T-helper 17 cell (primary cell): Measurements from ENCODE around the gene RUNX2. TPM values are rescaled to one million over a fixed set of nuclear protein-coding genes. Genes with fewer than 3 reads are reported as not detected.
"Not testable (repeated sequence)": the region's sequence is repeated elsewhere in the genome, so short reads cannot be mapped to it uniquely, and the experiment has no call there.

ENCODE experiments used
- ATAC-seq: fragments of 150-1000 bp; cut with Tn5 transposase; 2 replicates; pipeline ENCODE4 v1.10.0; 2021; ENCODE audit warnings: mild to moderate bottlenecking, moderate library complexity
- DNase-seq, 3 donors: peaks; one replicate each; pipeline versions ENCODE4 v3.0.0 to v3.0.0-alpha.2; 2020 to 2021
- H3K9me3 ChIP-seq: one replicate; pipeline ENCODE4 v1.7.0; 2013; ENCODE audit warnings: low read length, mild to moderate bottlenecking; ENCODE audit not compliant: control insufficient read depth, poor library complexity, severe bottlenecking
- H3K27ac Mint-ChIP-seq: one replicate; pipeline ENCODE4 v1.8.0; 2022; ENCODE audit warnings: mild to moderate bottlenecking, moderate library complexity, mixed read lengths
- H3K27me3 Mint-ChIP-seq: one replicate; pipeline ENCODE4 v1.8.0; 2022; ENCODE audit warnings: mixed read lengths
- H3K36me3 Mint-ChIP-seq: one replicate; pipeline ENCODE4 v1.8.0; 2022; ENCODE audit warnings: low read depth, mixed read lengths
- H3K4me1 Mint-ChIP-seq: one replicate; pipeline ENCODE4 v1.8.0; 2022; ENCODE audit warnings: mild to moderate bottlenecking, mixed read lengths
- H3K4me3 Mint-ChIP-seq: one replicate; pipeline ENCODE4 v1.8.0; 2022; ENCODE audit warnings: mild to moderate bottlenecking, moderate library complexity, mixed read lengths
- total RNA-seq, 4 donors: library from RNA in 2 of 4; stranded (reverse) in 2 of 4; gene quantifications; one replicate each; pipeline ENCODE4 v1.2.3 and lab custom pipeline; 2022 to 2026

Gene RUNX2
- total RNA-seq, 2 donors from 2014 or later = 47.6 to 50.8 TPM

DNA sequence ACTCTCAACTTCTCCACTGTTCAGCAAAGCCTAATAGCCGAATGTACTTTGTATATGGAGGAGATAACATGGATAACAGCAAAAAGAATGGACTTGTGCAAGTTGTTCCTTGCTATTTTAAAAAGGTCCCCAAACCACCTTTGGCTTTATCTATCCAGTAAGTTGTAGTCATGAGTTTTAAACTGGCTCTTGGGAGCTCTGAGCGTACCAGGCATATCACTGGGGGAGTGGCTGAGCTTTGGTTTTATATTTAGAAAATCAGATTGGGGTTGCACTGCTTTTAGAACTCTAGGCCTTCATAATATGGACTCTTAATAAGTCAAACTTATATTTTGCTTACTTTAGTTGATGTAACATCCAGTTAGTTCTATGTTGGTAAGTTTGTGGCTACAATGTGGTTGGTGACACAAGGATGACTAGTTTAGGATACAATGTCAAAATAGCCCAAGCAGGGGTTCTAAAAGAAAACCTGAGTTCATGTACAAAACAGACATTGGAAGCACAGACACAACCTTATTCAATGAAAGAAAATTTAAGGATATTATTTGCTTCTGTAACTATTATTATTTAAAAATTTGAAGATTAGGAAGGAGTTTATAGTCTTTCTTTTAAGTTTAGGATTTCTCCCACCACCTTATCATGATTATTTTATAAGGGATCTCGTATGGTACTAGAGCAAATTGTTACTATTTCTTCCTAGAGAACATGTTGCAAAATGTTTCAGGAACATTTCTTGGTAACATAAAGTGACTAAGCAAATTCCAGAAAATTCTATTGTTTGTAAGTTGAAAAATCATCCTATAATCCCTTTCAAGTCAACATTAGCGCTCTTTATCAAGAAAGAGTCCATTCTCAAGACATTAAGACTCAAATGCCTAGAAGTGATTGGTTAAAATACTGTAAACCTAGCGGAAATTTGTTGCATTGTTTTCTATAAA is 215.4 kb downstream of the RUNX2 start:
- ATAC-seq (no peak), DNase-seq (no peak)
- H3K9me3 ChIP-seq = no peaks in the 10 kb centered on the region
- H3K36me3 Mint-ChIP-seq = peaks cover 14% of the 10 kb centered on the region
- no peak overlapping the region for H3K27ac Mint-ChIP-seq
- H3K27me3 Mint-ChIP-seq = no peaks in the 10 kb centered on the region
- no peak overlapping the region for H3K4me3 Mint-ChIP-seq
- peaks cover 17% of the 10 kb centered on the region for H3K4me1 Mint-ChIP-seq

DNA sequence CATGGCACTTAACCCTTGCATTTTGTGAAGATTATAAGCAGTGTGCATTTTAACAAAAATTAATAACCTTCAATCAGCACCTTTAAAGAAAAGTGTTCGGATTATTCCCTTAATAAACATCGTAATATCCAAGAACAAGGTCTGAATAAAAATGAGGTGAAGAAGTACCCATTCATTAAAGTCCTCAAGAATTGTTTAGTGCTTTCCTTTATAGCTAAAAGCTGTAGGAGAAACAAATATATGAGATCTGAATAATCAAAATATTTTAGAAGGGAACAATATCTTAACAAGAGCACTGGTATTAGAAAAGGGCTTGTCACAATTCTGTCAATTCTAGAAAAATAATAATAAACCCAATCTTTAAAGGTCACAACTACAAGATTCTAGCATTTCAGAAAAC is 217.3 kb downstream of the RUNX2 start:
- peaks cover 7% of the 10 kb centered on the region for H3K4me1 Mint-ChIP-seq
- H3K4me3 Mint-ChIP-seq = no peak overlapping the region
- H3K36me3 Mint-ChIP-seq = peaks cover 9% of the 10 kb centered on the region
- no peaks in the 10 kb centered on the region for H3K9me3 ChIP-seq
- no peaks in the 10 kb centered on the region for H3K27me3 Mint-ChIP-seq
- ATAC-seq = no peak
- no peak overlapping the region for H3K27ac Mint-ChIP-seq
- no peak for DNase-seq

- ATAC-seq = peak; percentile 41
- Mint-ChIP-seq H3K4me1 (peaks cover 19% of the 10 kb centered on the region), H3K27ac (no peak overlapping the region), H3K27me3 (no peaks in the 10 kb centered on the region), H3K4me3 (no peak overlapping the region), H3K36me3 (peaks cover 11% of the 10 kb centered on the region)
- no peaks in the 10 kb centered on the region for H3K9me3 ChIP-seq
- no peak for DNase-seq
These were observed 220.8 kb downstream of the RUNX2 start for GRCh38 chr6:45548657-45549515.

GRCh38 chr6:45552536-45552935 is 224.4 kb downstream of the RUNX2 start:
- DNase-seq (no peak), ATAC-seq (no peak)
- Mint-ChIP-seq H3K36me3 (peaks cover 7% of the 10 kb centered on the region), H3K4me1 (peaks cover 34% of the 10 kb centered on the region), H3K27ac (peak overlapping the region; percentile 19), H3K27me3 (no peaks in the 10 kb centered on the region), H3K4me3 (no peak overlapping the region)
- H3K9me3 ChIP-seq = no peaks in the 10 kb centered on the region

DNA sequence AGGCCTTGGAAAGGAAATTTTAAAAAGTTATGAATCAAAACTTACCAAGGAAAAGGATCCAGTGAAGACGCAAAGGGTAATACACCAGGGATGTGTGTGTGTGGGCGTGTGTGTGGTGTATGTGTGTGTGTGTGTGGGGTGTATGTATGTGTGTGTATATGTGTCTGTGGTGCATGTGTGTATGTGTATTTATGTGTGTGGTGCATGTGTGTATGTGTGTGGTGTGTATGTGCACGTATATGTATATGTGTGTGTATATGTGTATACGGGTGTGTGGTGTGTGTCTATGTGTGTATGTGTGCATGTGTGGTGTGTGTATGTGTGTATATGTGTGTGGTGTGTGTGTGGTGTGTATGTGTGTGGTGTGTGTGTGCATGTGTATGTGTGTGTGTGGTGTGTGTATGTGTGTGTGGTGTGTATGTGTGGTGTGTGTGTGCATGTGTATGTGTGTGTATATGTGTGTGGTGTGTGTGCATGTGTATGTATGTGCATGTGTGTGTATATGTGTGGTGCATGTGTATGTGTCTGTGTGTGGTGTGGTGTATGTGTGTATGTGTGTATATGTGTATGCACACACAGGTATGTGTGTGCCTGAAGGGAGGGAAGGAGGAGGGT is 225.7 kb downstream of the RUNX2 start:
- DNase-seq = no peak
- no peaks in the 10 kb centered on the region for H3K27me3 Mint-ChIP-seq
- peaks cover 5% of the 10 kb centered on the region for H3K36me3 Mint-ChIP-seq
- ATAC-seq = no peak
- H3K4me1 Mint-ChIP-seq = peaks cover 29% of the 10 kb centered on the region
- H3K27ac Mint-ChIP-seq = peak overlapping the region; percentile 12
- H3K4me3 Mint-ChIP-seq = no peak overlapping the region
- no peaks in the 10 kb centered on the region for H3K9me3 ChIP-seq

DNA sequence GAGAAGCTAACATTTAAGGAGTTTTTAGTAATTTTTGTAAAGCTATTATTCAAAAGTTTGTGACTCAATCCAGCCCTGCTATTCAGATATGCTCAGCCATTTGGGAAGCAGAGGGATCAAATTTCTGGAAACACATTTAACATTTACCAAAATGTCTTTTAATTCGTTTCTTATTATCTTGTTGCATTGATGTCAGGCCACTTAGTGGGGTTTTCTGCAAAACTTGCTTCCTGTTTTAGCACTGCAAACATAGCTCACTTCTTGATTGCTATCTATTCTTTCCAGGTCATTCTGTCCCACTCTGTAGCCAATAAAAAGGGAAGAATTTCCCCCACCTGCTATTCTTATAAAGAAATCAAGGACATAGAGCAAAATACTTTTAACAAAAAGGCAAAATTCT is 226.5 kb downstream of the RUNX2 start:
- H3K9me3 ChIP-seq = no peaks in the 10 kb centered on the region
- Mint-ChIP-seq H3K36me3 (peaks cover 5% of the 10 kb centered on the region), H3K4me1 (peaks cover 29% of the 10 kb centered on the region), H3K4me3 (no peak overlapping the region), H3K27me3 (no peaks in the 10 kb centered on the region), H3K27ac (peak overlapping the region; percentile 12)
- DNase-seq (no peak), ATAC-seq (no peak)

- Mint-ChIP-seq H3K27ac (no peak overlapping the region), H3K4me3 (no peak overlapping the region), H3K27me3 (no peaks in the 10 kb centered on the region), H3K36me3 (peaks cover 5% of the 10 kb centered on the region), H3K4me1 (peaks cover 31% of the 10 kb centered on the region)
- no peak for DNase-seq
- no peak for ATAC-seq
- H3K9me3 ChIP-seq = no peaks in the 10 kb centered on the region
These were observed 228.0 kb downstream of the RUNX2 start for GRCh38 chr6:45555981-45556771.

DNA sequence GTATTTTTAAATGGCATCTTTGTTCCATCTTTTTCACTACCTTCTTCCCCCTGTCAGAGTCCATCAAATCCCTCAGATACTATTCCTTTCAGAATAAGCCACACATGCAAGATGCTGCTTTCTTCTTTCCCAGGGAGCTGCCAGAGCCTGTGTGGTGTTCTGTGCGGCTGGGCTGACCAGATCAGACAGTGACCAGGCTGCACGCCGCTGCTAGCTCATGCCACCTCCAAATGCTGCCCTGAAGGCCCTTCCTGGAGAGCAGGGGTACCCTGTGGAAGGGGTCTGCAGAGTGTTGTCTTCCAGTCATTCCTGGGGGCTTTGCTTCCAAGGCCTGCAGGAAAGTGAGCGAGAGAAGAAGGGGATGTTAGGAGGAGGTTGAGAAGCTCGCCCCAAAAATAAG is 228.7 kb downstream of the RUNX2 start:
- no peaks in the 10 kb centered on the region for H3K9me3 ChIP-seq
- DNase-seq = no peak
- H3K27me3 Mint-ChIP-seq = no peaks in the 10 kb centered on the region
- no peak for ATAC-seq
- peaks cover 5% of the 10 kb centered on the region for H3K36me3 Mint-ChIP-seq
- no peak overlapping the region for H3K27ac Mint-ChIP-seq
- no peak overlapping the region for H3K4me3 Mint-ChIP-seq
- H3K4me1 Mint-ChIP-seq = peaks cover 34% of the 10 kb centered on the region

DNA sequence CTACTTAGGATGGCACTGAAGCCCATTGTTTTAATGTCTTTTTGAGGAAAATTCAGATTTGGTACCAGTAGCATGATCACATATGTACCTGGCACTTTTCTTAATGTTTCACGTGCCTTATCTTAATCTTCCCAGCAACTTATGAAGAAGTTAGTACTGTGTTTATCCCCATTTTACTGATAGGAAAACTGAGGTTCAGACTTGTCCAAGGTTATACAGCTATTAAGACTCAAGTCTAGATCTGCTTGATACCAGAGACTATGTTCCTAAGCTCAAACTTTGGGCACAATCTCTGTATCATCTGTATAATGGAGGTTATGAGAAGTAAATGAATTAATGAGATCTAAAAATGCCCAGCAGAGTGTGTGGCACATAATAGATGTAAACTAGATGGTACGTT is 229.3 kb downstream of the RUNX2 start:
- Mint-ChIP-seq H3K4me3 (no peak overlapping the region), H3K27ac (no peak overlapping the region), H3K36me3 (peaks cover 5% of the 10 kb centered on the region), H3K27me3 (no peaks in the 10 kb centered on the region), H3K4me1 (peaks cover 28% of the 10 kb centered on the region)
- DNase-seq (no peak), ATAC-seq (no peak)
- no peaks in the 10 kb centered on the region for H3K9me3 ChIP-seq

DNA sequence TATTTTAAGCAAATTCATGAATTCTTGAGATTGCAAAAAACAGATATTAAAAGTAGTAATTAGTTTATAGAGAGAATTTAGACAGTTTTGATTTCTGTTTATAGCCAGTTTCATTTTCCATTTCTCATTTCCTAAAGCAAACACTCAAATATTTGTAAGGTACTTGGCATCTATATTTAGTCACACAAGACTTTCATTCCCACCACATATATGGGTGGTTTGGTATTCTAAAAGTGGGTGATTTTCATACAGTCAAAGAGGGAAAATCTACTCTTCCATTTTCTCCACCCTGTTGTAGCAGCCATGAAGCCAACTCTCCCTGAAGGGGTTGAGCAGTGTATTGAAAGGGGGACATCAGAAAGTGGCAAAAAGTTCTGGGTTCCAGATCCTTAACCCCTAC is 230.7 kb downstream of the RUNX2 start:
- Mint-ChIP-seq H3K27ac (no peak overlapping the region), H3K4me1 (peaks cover 20% of the 10 kb centered on the region), H3K4me3 (no peak overlapping the region), H3K36me3 (peaks cover 3% of the 10 kb centered on the region), H3K27me3 (no peaks in the 10 kb centered on the region)
- DNase-seq (no peak), ATAC-seq (no peak)
- no peaks in the 10 kb centered on the region for H3K9me3 ChIP-seq

DNA sequence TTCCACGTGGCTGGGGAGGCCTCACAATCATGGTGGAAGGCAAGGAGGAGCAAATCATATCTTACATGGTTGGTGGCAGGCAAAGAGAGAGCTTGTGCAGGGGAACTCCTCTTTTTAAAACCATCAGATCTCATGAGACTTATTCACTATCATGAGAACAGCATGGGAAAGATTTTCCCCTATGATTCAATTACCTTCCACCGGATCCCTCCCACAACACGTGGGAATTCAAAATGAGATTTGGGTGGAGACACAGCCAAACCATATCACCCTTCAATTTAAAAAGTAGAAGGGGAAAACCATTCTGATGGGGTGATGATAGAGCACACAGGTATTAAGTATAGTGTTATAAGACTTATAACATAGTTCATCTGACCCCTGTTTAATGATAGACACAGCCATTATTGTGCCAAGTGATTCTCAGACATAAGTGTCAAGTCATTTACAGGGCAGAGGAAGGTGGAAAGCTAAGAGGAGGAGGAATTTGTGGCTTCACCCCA is 232.2 kb downstream of the RUNX2 start:
- H3K4me1 Mint-ChIP-seq = peaks cover 12% of the 10 kb centered on the region
- DNase-seq, H3K27me3 Mint-ChIP-seq, ATAC-seq, H3K4me3 Mint-ChIP-seq, H3K36me3 Mint-ChIP-seq, H3K9me3 ChIP-seq, H3K27ac Mint-ChIP-seq: not testable (repeated sequence)

DNA sequence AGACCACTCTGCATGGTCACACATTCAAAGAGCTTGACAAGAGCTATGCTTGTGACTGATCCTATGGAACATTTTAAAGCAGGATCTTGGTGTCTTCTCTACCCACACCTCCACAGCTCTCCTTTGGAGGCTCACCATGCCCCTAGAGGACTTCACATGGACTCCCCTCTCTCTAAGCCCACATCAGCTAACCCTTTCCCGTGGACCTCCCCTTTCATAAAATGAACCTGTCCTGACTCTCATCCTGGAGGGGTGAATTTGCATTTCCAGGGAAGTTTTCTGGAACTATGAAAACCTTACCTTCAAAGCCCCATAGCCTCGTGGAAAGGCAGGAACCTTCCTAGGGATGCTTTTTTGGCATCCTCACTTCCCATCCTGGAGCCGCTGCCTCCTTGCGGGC is 234.0 kb downstream of the RUNX2 start:
- DNase-seq (no peak), ATAC-seq (no peak)
- H3K9me3 ChIP-seq = no peaks in the 10 kb centered on the region
- Mint-ChIP-seq H3K36me3 (peaks cover 4% of the 10 kb centered on the region), H3K27me3 (no peaks in the 10 kb centered on the region), H3K4me1 (peaks cover 6% of the 10 kb centered on the region), H3K4me3 (no peak overlapping the region), H3K27ac (no peak overlapping the region)
